ENCODE results near the gene WNT5B.
A peak's percentile ranks its signal among the peaks of the same experiment; 100 is the strongest.

The WNT5B gene

DNA sequence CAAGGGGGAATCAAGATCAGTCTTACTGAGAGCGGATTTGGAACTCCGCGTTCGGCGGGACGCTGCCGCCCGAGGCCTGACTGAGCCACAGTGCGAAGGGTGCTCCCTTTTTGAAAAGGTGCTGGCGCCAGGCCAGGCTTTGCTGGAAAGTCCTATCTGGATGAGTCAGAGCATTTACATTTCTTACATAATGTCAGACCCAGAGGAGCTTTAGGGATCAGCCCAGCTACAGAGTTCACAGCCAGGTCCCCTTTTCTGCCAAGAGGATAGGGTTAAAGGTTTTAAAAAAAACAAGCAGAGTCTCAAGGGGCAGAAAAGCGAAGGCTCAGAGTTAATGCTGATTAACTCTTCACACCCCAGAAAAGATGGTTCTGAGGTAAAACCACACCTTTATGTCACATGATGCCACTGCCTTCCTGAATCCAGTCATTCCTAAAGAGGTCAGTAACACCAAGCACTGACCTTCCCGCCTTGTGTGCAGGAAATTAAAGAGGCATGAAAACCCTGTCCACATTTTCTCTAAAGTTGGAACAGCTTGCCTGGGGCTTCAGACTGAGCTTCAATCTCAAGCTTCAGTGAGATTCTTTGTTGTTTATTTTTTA lies 22.9 kb upstream of the WNT5B start:
- in situ Hi-C loops (cut with MboI; ENCODE audit: low sequenced_read_pairs) = no loop called here
- peak; percentile 89 to 96 for DNase-seq (ENCODE audit: low spot score in 2 of 2)
- no peaks in the 10 kb centered on the region; the same call in 1 of the 2 replicates for H3K9me3 ChIP-seq
- peaks cover 18% of the 10 kb centered on the region for H3K4me1 ChIP-seq
- H3K27me3 ChIP-seq (ENCODE audit: low read depth) = no peaks in the 10 kb centered on the region
- no peaks in the 10 kb centered on the region for H3K36me3 ChIP-seq (replicated peaks)
- H3K4me3 ChIP-seq = no peak overlapping the region; the same call in 1 of the 2 replicates

DNA sequence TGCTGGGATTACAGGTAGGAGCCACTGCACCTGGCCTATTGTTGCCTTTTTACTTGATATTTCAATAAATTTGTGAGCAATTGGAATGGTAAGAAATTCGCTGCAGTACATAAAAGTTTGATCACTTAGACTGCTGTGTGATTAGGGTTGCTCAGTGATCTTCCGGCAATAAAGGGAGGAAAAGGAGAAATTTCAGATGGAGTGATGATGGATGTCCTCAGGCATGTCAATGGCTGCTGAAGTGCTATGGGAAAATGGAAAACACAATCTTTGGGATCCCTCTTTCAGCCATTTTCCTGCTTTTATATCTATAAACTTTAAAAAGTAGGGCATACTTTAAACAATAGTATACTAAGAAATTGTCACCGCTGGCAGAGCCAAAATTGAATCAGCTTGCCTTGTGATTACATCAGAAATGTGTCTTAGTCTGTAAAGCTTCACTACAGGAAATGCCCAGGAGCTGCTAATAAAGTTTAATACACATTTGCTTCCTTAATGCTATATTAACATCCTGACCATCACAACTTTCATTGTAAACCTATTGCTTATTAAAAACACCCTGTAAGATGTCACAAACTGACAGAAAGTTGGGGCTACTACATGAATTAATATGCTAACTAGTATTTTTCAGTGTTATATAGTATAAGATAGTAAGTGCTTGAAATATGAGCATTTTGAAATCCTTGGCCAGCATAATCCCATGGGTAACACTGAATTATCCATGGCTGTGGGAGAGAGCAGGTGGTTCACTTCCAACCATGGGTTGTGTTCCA lies 20.9 kb upstream of the WNT5B start:
- Histone ChIP-seq H3K4me1 (peaks cover 19% of the 10 kb centered on the region), H3K9me3 (no peaks in the 10 kb centered on the region; the same call in 1 of the 2 replicates), H3K36me3 (replicated peaks) (no peaks in the 10 kb centered on the region), H3K27me3 (ENCODE audit: low read depth) (no peaks in the 10 kb centered on the region), H3K4me3 (no peak overlapping the region)
- no peak for DNase-seq (ENCODE audit: low spot score in 2 of 2)
- in situ Hi-C loops (cut with MboI; ENCODE audit: low sequenced_read_pairs) = no loop called here

DNA sequence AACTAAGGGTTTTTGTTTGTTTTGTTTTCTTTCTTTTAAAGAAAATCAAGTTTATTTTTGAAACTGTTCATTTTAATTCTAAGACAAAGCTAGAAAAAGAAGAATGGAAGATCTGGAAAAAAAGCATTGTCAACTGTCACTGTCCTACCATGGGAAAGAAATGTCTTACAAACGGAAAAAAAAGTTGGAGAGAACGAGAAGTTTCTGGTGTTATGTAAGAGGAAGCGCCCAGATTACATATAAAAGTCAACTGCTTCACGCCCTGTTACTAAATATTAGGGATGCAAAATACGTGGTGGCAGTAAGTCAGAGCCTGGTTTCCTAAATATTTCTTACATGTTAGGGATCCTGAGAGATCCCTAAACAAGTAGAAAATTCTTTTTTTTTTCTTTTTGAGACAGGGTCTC lies 20.3 kb upstream of the WNT5B start:
- no peak for DNase-seq (ENCODE audit: low spot score in 2 of 2)
- H3K27me3 ChIP-seq (ENCODE audit: low read depth) = no peaks in the 10 kb centered on the region
- H3K4me1 ChIP-seq = peaks cover 19% of the 10 kb centered on the region
- H3K36me3 ChIP-seq (replicated peaks) = no peaks in the 10 kb centered on the region
- H3K4me3 ChIP-seq = no peak overlapping the region
- in situ Hi-C loops (cut with MboI; ENCODE audit: low sequenced_read_pairs) = no loop called here
- H3K9me3 ChIP-seq = no peaks in the 10 kb centered on the region

DNA sequence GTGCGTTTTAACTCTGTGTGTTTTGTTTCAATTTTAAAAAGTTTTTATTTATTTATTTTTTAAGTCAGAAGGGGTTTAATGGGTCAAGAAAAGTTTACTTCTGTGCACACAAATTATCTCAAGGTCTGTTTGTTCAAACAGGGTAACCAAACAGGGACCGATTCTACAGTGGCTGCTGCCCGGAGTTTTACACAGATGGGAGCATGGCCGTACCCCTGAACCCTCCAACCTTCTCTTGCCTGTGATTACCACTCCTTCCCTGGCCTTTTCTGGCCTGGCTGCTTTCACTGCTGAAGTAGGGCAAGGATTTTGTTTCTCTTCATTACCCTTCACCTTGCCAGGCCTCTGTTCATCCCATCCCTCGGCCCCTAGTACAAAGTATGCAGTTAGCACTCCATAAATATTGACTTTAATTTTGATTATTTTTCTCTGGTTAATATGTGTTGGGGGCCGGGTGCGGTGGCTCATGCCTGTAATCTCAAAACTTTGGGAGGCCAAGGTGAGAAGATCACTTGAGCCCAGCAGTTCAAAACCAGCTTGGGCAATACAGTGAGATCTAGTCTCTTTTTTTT lies 18.9 kb upstream of the WNT5B start:
- in situ Hi-C loops (cut with MboI; ENCODE audit: low sequenced_read_pairs) = no loop called here
- H3K9me3 ChIP-seq = no peaks in the 10 kb centered on the region
- no peaks in the 10 kb centered on the region for H3K36me3 ChIP-seq (replicated peaks)
- DNase-seq (ENCODE audit: low spot score in 2 of 2) = no peak
- no peak overlapping the region for H3K4me3 ChIP-seq
- peaks cover 19% of the 10 kb centered on the region for H3K4me1 ChIP-seq
- H3K27me3 ChIP-seq (ENCODE audit: low read depth) = no peaks in the 10 kb centered on the region

DNA sequence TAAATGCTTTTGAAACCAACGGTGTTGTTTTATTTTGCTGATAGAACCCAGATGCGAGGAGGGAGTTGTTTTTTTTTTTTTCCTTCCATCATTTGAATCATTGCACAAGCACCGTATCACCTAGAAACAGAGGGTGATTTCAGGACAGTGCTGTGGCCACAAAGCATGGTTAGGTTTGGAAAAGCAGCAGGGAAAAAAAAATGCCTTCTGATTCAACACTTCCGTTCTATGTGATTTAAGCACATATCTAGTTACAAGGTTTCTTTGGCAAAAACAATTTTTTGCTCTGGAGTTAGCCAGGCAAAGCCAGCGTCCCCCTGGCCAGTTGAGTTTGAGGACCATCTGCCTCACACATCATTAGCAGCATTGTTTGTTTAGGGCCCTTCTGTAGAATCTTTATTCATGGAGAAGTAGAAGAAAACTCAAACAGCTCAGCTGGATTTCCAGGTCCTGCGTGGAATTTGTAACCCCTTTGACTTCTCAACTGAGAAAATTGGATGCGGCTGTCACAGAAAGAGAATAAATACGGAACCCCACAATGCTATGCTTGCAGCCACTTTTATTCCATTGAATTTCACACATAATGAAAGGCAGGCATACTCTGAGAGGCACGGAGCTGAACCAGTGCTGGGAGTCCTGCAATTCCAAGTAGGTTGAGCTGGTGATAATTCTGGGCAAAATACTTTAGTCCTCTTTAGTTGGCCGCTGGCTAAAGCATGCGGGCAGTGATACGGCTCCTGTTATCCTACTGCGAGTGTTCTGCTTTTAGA lies 17.0 kb upstream of the WNT5B start:
- Histone ChIP-seq H3K36me3 (replicated peaks) (no peaks in the 10 kb centered on the region), H3K4me3 (no peak overlapping the region), H3K9me3 (no peaks in the 10 kb centered on the region), H3K4me1 (peaks cover 7% of the 10 kb centered on the region), H3K27me3 (ENCODE audit: low read depth) (no peaks in the 10 kb centered on the region)
- in situ Hi-C loops (cut with MboI; ENCODE audit: low sequenced_read_pairs) = no loop called here
- no peak for DNase-seq (ENCODE audit: low spot score in 2 of 2)

DNA sequence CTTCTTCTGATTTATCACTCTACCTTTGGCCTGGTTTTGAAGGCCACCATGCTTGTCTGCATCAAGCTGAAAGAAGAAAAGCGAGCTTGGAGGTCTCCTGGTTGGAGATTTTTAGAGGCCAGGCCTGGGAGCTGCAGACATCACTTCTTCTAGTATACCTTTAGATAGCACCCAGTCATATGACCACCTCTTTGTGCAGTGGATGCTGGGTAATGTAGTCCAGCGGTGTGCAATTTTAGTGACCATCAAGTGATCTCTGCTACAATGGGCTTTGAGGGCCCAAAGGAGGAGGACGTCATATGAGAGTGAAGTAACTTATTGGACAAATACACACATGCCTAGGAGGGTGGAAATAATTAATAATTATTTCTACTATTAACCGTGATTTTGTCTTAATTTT lies 15.2 kb upstream of the WNT5B start:
- Histone ChIP-seq H3K36me3 (replicated peaks) (no peaks in the 10 kb centered on the region), H3K27me3 (ENCODE audit: low read depth) (no peaks in the 10 kb centered on the region), H3K4me1 (peaks cover 5% of the 10 kb centered on the region; the same call in 1 of the 2 replicates), H3K9me3 (no peaks in the 10 kb centered on the region), H3K4me3 (no peak overlapping the region)
- in situ Hi-C loops (cut with MboI; ENCODE audit: low sequenced_read_pairs) = no loop called here
- no peak for DNase-seq (ENCODE audit: low spot score in 2 of 2)

DNA sequence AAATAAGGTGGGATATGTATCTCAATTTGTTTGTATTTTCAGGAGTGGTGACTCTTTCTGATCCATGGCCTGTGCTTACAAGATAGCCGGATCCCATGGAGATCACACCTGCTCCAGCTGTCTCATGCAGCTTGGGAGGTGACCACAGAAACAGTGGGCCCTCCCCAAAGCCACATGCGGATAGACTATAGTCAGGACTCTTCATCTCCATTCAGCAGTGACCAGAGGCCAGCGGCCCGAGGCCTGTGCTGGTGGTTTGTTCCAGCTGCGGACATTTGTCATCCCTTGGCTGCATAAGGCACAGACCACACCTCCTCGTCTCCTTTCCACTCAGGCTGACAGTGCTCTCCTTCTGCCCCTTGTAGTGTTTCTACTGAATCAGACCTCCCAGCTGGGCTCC lies 14.7 kb upstream of the WNT5B start:
- peaks cover 7% of the 10 kb centered on the region; the same call in 1 of the 2 replicates for H3K4me1 ChIP-seq
- in situ Hi-C loops (cut with MboI; ENCODE audit: low sequenced_read_pairs) = no loop called here
- no peak for DNase-seq (ENCODE audit: low spot score in 2 of 2)
- no peaks in the 10 kb centered on the region for H3K27me3 ChIP-seq (ENCODE audit: low read depth)
- no peak overlapping the region for H3K4me3 ChIP-seq
- H3K9me3 ChIP-seq = no peaks in the 10 kb centered on the region
- no peaks in the 10 kb centered on the region for H3K36me3 ChIP-seq (replicated peaks)

DNA sequence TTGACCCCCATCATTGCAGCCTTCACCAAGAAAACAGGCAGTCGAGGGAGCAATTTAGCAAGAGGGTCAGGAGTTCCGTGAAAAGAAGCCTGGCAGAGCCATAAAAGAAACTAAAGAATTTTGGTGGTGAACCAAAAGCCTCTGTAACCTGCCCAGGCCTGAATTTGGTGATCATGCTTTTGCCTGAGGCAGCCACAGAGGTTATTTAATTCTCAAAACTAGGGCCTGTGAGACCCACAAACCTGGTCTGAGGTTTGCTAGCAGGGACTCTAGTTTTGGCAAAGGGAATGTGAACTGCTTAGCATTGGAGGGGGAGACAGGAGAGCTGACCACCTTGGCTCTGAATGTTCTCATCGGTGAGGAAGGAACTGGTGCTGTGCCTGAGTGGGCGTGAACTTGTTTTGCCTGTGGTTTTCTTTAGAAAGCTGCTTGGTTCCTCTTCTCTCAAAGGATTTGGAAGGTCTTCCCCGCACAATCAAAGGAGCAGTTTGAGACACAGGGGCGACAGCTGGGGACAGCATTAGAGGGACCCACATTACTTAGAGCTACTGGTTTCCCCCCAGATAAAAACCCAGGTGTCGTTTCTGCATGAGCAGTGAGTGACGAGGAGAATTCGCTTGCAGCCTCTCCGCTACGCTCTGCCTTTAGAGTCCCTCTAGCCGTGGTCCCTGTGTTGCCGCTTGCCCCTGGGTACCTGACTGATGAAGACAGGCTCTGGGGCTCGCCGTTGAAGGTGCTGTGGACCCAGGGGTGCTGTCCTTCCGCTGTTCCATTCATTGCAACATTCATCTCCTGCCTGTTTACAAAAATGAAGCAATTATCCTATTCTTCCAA lies 12.6 kb upstream of the WNT5B start:
- H3K9me3 ChIP-seq = no peaks in the 10 kb centered on the region
- H3K4me3 ChIP-seq = no peak overlapping the region
- H3K4me1 ChIP-seq = peaks cover 8% of the 10 kb centered on the region; the same call in 1 of the 2 replicates
- DNase-seq (ENCODE audit: low spot score in 2 of 2) = no peak
- no peaks in the 10 kb centered on the region for H3K27me3 ChIP-seq (ENCODE audit: low read depth)
- in situ Hi-C loops (cut with MboI; ENCODE audit: low sequenced_read_pairs) = no loop called here
- no peaks in the 10 kb centered on the region for H3K36me3 ChIP-seq (replicated peaks)

DNA sequence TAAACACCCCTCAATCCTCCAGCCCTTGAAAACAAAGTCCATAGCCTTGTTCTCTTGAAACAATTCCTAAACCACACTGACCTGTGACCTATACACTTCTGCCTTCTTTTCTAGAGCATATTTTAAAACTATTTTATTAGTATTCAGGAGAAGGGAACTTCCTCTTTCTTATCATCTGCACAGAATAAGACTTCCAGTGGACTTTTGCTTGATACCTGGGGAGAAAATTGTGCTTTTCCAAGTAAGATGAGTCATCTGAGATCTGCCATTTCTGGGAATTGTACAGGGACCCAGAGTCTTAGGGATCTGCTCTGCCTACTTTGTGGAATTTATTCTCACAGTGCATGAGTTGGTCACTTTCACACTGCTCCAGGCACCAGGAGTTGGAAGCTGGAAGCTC lies 10.5 kb upstream of the WNT5B start:
- Histone ChIP-seq H3K4me1 (peaks cover 3% of the 10 kb centered on the region; the same call in 1 of the 2 replicates), H3K9me3 (no peaks in the 10 kb centered on the region), H3K4me3 (no peak overlapping the region), H3K27me3 (ENCODE audit: low read depth) (no peaks in the 10 kb centered on the region), H3K36me3 (replicated peaks) (no peaks in the 10 kb centered on the region)
- no peak for DNase-seq (ENCODE audit: low spot score in 2 of 2)
- in situ Hi-C loops (cut with MboI; ENCODE audit: low sequenced_read_pairs) = no loop called here

DNA sequence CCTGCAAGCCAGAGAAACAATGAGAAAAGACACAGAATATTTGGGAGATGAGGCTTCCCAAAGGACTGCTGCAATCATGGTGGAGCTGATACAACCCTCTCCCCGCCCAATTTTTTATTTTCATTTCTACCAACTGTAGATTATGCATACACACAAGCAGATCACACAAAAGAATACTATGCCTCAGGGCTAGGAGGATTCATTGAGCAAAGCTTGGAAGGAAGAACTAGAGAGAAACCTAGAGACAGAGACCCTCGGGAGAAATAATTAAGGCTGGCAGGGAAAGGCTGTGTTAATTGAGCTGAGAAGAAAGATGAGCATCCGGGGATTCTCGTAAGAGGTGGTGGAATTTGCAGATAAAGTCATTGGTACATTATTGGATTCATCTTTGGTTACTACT lies 9.9 kb upstream of the WNT5B start:
- no peak for DNase-seq (ENCODE audit: low spot score in 2 of 2)
- no peak overlapping the region for H3K4me3 ChIP-seq
- no peaks in the 10 kb centered on the region for H3K36me3 ChIP-seq (replicated peaks)
- in situ Hi-C loops (cut with MboI; ENCODE audit: low sequenced_read_pairs) = no loop called here
- no peaks in the 10 kb centered on the region for H3K9me3 ChIP-seq
- no peaks in the 10 kb centered on the region for H3K27me3 ChIP-seq (ENCODE audit: low read depth)
- peaks cover 3% of the 10 kb centered on the region; the same call in 1 of the 2 replicates for H3K4me1 ChIP-seq

DNA sequence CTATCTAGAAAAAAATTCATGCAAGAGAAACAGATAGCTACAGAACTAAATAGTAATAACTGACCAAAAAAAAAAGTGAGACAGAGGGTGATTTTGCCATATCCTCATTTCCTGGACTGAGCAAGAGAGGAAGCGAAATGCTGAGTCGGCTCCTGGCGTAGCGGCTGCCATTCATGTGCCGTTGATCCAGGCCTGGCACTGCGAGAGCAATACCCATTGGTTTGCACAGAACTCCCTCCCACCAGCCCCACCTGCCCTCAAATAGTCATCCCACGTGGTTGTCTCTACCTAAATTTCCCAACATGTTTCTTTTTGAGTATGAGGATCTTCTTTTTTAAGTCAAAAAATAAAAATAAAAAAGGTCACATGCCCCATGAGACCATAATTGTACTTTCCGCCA lies 9.4 kb upstream of the WNT5B start:
- no peak for DNase-seq (ENCODE audit: low spot score in 2 of 2)
- no peaks in the 10 kb centered on the region for H3K27me3 ChIP-seq (ENCODE audit: low read depth)
- no peak overlapping the region for H3K4me3 ChIP-seq
- in situ Hi-C loops (cut with MboI; ENCODE audit: low sequenced_read_pairs) = no loop called here
- H3K9me3 ChIP-seq = no peaks in the 10 kb centered on the region
- H3K4me1 ChIP-seq = peaks cover 3% of the 10 kb centered on the region
- H3K36me3 ChIP-seq (replicated peaks) = no peaks in the 10 kb centered on the region

DNA sequence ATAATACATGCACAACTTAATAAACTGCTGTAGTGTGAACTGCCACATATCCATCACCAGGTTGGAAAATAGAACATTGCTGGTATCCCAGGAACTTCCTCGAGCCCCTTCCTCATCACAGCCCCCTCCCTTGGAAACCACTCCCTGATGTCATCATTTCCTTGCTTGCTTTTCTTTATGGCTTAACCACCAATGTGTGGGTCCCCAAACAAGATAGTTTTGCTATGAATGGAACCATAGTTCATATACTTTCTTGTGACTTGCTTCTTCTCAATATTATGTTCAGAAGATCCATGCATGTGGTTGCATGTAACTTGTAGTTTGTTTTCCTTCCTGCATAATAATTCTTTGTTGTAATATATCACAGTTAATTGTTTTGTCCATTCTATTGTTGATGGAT lies 8.9 kb upstream of the WNT5B start:
- H3K4me1 ChIP-seq = peaks cover 5% of the 10 kb centered on the region
- H3K4me3 ChIP-seq = no peak overlapping the region
- no peak for DNase-seq (ENCODE audit: low spot score in 2 of 2)
- no peaks in the 10 kb centered on the region for H3K36me3 ChIP-seq (replicated peaks)
- H3K27me3 ChIP-seq (ENCODE audit: low read depth) = no peaks in the 10 kb centered on the region
- no peaks in the 10 kb centered on the region for H3K9me3 ChIP-seq
- in situ Hi-C loops (cut with MboI; ENCODE audit: low sequenced_read_pairs) = no loop called here

DNA sequence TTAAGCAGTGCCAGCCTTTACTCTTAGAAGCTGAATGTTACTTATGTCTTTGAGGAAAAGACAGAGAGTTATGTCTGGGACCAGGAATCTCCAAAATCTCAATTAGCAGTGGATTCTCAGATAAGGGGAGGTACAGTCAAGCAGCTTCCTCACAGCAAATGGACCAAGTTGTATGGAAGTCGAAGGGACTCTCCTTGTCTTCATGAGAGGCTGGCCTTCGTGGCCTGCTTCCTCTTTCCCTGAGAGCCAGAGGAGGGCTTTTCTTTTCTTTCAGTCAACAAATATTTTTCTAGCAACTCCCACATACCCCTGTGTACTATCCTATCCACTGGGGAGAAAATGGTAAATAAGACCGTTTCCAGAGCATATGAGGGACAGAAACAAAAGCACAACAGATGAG lies 6.6 kb upstream of the WNT5B start:
- Histone ChIP-seq H3K4me3 (no peak overlapping the region), H3K4me1 (peaks cover 11% of the 10 kb centered on the region), H3K36me3 (replicated peaks) (no peaks in the 10 kb centered on the region), H3K9me3 (no peaks in the 10 kb centered on the region), H3K27me3 (ENCODE audit: low read depth) (no peaks in the 10 kb centered on the region)
- in situ Hi-C loops (cut with MboI; ENCODE audit: low sequenced_read_pairs) = no loop called here
- DNase-seq (ENCODE audit: low spot score in 2 of 2) = no peak

All from HAP-1 (cell line).